Memory B cell (primary cell): Measurements from ENCODE around the gene MICALL2.

Experiments used
- ATAC-seq: fragments of 150-1000 bp; cut with Tn5 transposase; 2 replicates; pipeline ENCODE4 v1.10.0; 2021; ENCODE audit warnings: low read depth, mild to moderate bottlenecking, moderate library complexity
- DNase-seq, 2 donors: peaks; one replicate each; pipeline ENCODE4 v3.0.0; 2022; ENCODE audit warnings: low spot score in 2 of 2
- H3K27ac Mint-ChIP-seq: one replicate; pipeline ENCODE4 v1.8.0; 2022; ENCODE audit warnings: mild to moderate bottlenecking, moderate library complexity, mixed read lengths
- H3K27me3 Mint-ChIP-seq: one replicate; pipeline ENCODE4 v1.8.0; 2022; ENCODE audit warnings: mixed read lengths
- H3K36me3 Mint-ChIP-seq: one replicate; pipeline ENCODE4 v1.8.0; 2022; ENCODE audit warnings: mild to moderate bottlenecking, mixed read lengths
- H3K4me1 Mint-ChIP-seq: one replicate; pipeline ENCODE4 v1.8.0; 2022; ENCODE audit warnings: mixed read lengths
- H3K4me3 Mint-ChIP-seq: one replicate; pipeline ENCODE4 v1.8.0; 2022; ENCODE audit warnings: mild to moderate bottlenecking, moderate library complexity, mixed read lengths
- H3K9me3 Mint-ChIP-seq: one replicate; pipeline ENCODE4 v1.8.0; 2022; ENCODE audit warnings: mixed read lengths

MICALL2 gene

DNA sequence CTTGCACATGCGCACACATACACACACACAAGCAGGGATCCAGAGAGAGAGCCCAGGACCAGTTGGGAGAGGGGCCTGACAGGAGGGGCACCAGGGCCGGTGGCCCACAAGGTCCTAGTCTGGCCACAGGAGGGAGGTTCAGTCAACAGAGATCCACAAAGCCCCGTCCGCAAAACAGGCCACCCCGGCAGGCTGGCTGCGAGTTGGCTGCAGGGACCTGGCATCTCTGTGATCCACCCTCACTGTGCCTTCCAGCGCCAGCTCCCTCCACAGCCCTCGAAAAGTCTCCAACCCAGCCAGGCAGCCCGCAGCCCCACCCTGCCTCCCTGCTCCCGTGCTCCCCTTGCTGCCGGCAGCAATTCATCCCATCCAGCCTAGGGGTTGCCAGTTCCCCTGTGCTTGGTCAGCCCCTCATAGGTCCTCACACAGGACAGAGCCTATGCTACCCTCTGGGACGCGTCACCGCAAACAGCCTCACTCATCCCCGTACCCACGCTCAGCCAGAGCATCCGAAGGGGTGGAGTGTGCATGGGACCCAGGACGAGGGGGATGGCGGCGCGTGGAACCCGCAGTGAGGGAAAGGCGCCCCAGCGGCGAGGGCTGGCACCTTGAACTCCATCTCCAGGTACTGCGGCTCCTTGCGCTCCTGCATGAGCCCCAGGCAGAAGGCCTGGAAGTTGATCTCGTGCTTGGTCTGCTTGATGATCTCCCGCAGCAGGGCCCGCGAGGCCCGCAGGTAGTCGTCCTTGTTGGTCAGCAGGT is 37.4 kb upstream of the MICALL2 start:
- H3K4me1 Mint-ChIP-seq = peaks cover 1% of the 10 kb centered on the region
- no peaks in the 10 kb centered on the region for H3K9me3 Mint-ChIP-seq
- no peak for ATAC-seq
- DNase-seq = no peak
- H3K27me3 Mint-ChIP-seq = no peaks in the 10 kb centered on the region
- no peak overlapping the region for H3K27ac Mint-ChIP-seq
- H3K36me3 Mint-ChIP-seq = peaks cover 22% of the 10 kb centered on the region
- H3K4me3 Mint-ChIP-seq = no peak overlapping the region

- no peak for DNase-seq
- ATAC-seq = no peak
- H3K9me3 Mint-ChIP-seq = no peaks in the 10 kb centered on the region
- no peak overlapping the region for H3K27ac Mint-ChIP-seq
- H3K4me1 Mint-ChIP-seq = no peaks in the 10 kb centered on the region
- H3K36me3 Mint-ChIP-seq = peaks cover 21% of the 10 kb centered on the region
- H3K27me3 Mint-ChIP-seq = no peaks in the 10 kb centered on the region
- H3K4me3 Mint-ChIP-seq = no peak overlapping the region
Measured at GRCh38 chr7:1495564-1496242, 36.4 kb upstream of the MICALL2 start.

GRCh38 chr7:1494866-1495563 is 35.7 kb upstream of the MICALL2 start:
- H3K4me3 Mint-ChIP-seq = no peak overlapping the region
- peaks cover 17% of the 10 kb centered on the region for H3K36me3 Mint-ChIP-seq
- H3K9me3 Mint-ChIP-seq = no peaks in the 10 kb centered on the region
- DNase-seq (no peak), ATAC-seq (no peak)
- H3K27me3 Mint-ChIP-seq = no peaks in the 10 kb centered on the region
- H3K27ac Mint-ChIP-seq = no peak overlapping the region
- H3K4me1 Mint-ChIP-seq = no peaks in the 10 kb centered on the region

DNA sequence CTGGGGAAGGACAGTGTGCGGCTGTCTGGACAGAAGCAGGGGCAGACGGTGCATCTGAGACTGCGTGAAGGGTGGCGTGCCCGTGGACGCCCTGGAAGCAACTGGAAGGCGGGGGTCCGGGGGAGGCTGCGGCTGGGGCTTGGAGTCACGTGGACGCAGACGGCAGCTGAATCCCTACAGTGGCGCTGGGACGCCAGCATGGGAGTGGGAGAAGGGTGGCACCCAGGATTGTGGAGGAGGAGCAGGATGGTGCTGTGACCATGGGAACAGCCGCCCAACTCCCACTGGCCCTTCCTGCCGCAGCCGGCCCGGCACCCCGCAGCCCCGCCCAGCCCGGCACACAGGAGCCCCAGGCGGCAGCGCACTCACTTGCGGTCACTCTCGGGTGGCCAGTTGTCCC is 35.2 kb upstream of the MICALL2 start:
- Mint-ChIP-seq H3K4me1 (no peaks in the 10 kb centered on the region), H3K27ac (no peak overlapping the region), H3K27me3 (no peaks in the 10 kb centered on the region), H3K36me3 (peaks cover 18% of the 10 kb centered on the region), H3K9me3 (no peaks in the 10 kb centered on the region), H3K4me3 (no peak overlapping the region)
- no peak for ATAC-seq
- DNase-seq = no peak

DNA sequence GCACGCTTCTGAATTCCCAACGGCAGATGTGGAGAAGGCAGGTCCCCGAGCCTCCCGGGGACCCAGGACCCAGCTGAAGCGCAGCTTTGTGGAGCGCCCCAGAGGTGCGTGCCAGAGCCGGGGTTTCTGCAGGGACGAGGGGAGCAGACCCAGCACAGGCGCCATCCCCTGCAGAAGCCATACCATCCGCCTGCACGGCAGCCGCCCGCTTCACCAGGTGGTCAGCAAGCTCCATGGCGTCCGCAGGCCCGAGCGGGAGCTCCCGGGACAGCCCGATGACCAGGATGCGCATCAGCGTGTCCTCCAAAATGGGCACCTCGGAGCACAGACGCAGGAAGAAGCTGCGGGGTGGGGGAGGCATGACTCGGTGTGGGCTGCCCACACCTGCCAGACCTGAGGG is 34.3 kb upstream of the MICALL2 start:
- Mint-ChIP-seq H3K4me1 (no peaks in the 10 kb centered on the region), H3K36me3 (peaks cover 23% of the 10 kb centered on the region), H3K27ac (no peak overlapping the region), H3K4me3 (no peak overlapping the region), H3K27me3 (no peaks in the 10 kb centered on the region), H3K9me3 (no peaks in the 10 kb centered on the region)
- ATAC-seq (no peak), DNase-seq (no peak)

DNA sequence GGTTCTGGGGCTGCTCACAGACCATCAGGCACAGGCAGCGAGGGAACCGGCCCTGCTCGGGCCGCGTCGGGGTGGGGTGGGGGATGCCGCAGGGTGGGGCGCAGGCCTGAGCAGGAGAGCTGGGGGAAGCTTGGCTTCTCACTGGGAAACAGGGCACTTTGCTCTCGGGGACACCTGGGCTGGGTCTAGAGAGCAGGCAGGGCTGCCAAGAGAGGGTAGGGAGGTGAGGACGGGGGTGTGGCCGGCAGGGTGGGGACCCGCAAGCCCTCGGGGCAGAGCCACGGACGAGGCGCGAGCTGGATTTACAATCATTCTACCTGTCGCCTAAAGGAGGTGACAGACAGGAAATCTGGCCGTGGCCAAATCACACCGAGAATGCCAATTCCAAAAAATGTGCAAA is 33.9 kb upstream of the MICALL2 start:
- Mint-ChIP-seq H3K4me1 (no peaks in the 10 kb centered on the region), H3K27me3 (no peaks in the 10 kb centered on the region), H3K36me3 (peaks cover 27% of the 10 kb centered on the region), H3K9me3 (no peaks in the 10 kb centered on the region), H3K27ac (no peak overlapping the region), H3K4me3 (no peak overlapping the region)
- ATAC-seq (no peak), DNase-seq (no peak)

GRCh38 chr7:1492640-1493039 is 33.4 kb upstream of the MICALL2 start:
- Mint-ChIP-seq H3K4me1 (no peaks in the 10 kb centered on the region), H3K27me3 (no peaks in the 10 kb centered on the region), H3K27ac (no peak overlapping the region), H3K36me3 (peaks cover 28% of the 10 kb centered on the region), H3K9me3 (no peaks in the 10 kb centered on the region), H3K4me3 (no peak overlapping the region)
- DNase-seq = no peak
- ATAC-seq = no peak

DNA sequence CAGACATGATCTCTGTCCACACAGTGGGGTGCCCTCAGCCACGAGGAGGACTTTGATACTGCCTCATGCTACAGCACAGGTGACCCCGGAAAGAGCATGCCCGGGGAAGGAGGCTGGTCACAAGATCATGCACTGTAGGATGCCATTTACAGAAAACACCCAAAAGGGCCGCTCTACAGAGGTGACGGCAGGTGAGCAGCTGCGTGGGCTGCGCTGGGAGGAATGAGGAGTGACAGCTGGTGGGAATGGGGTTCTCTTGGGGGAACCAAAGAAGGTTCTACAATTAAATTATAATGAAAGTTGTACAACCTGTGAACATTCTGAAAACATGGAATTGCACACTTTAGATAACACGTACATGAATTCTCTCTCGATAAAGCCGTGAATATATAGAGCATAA is 33.0 kb upstream of the MICALL2 start:
- H3K36me3 Mint-ChIP-seq = peaks cover 28% of the 10 kb centered on the region
- no peaks in the 10 kb centered on the region for H3K27me3 Mint-ChIP-seq
- no peak overlapping the region for H3K27ac Mint-ChIP-seq
- ATAC-seq = no peak
- no peaks in the 10 kb centered on the region for H3K9me3 Mint-ChIP-seq
- DNase-seq = no peak
- H3K4me1 Mint-ChIP-seq = no peaks in the 10 kb centered on the region
- no peak overlapping the region for H3K4me3 Mint-ChIP-seq

DNA sequence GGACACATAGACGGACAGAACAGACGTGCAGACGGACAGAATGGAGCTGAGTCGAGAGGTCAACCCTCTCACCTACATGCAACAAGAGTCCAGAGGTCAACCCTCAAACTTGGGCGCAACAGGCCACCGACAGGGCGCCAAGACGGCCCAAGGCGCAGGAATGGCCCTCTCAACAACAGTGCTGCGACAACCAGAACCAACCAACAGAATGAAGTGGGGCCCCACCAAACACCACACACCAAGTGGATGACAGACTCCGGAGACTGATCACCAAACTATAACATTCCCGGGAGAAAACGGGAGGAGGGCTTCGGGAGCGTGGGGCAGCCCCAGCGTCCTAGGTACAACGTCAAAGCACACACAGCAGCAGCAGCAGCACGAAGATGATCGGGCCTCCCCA is 31.6 kb upstream of the MICALL2 start:
- no peaks in the 10 kb centered on the region for H3K27me3 Mint-ChIP-seq
- H3K4me1 Mint-ChIP-seq = no peaks in the 10 kb centered on the region
- ATAC-seq = no peak
- H3K4me3 Mint-ChIP-seq = no peak overlapping the region
- no peaks in the 10 kb centered on the region for H3K9me3 Mint-ChIP-seq
- H3K36me3 Mint-ChIP-seq = peaks cover 26% of the 10 kb centered on the region
- no peak overlapping the region for H3K27ac Mint-ChIP-seq
- DNase-seq = no peak

GRCh38 chr7:1489336-1489735 is 30.1 kb upstream of the MICALL2 start:
- H3K9me3 Mint-ChIP-seq = no peaks in the 10 kb centered on the region
- no peak for ATAC-seq
- H3K27ac Mint-ChIP-seq = no peak overlapping the region
- no peak overlapping the region for H3K4me3 Mint-ChIP-seq
- H3K36me3 Mint-ChIP-seq = peaks cover 30% of the 10 kb centered on the region
- H3K4me1 Mint-ChIP-seq = no peaks in the 10 kb centered on the region
- no peaks in the 10 kb centered on the region for H3K27me3 Mint-ChIP-seq
- DNase-seq = no peak

DNA sequence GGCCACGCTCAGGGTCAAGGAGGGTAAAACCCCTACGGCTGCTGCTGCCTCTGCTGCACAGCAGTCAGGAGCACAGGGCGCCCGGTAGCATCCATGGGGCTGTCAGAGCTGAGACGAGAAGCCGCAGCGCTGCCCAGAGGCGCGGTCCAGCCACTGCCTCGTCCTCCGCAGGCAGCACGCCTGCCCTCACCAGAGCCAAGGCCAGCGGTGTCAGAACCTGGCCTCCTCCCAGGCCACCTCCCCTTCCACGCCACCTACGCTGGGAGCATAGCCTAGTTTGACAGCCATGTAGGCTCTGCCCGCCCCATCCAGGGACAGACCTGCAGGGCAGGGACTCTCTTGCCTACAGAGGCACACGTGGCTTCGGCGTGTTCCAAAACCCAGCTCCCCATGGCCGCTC is 28.7 kb upstream of the MICALL2 start:
- DNase-seq = no peak
- Mint-ChIP-seq H3K9me3 (no peaks in the 10 kb centered on the region), H3K27ac (no peak overlapping the region), H3K27me3 (no peaks in the 10 kb centered on the region), H3K4me3 (no peak overlapping the region), H3K36me3 (peaks cover 33% of the 10 kb centered on the region), H3K4me1 (no peaks in the 10 kb centered on the region)
- ATAC-seq = no peak

- Mint-ChIP-seq H3K27me3 (no peaks in the 10 kb centered on the region), H3K9me3 (no peaks in the 10 kb centered on the region), H3K36me3 (peaks cover 32% of the 10 kb centered on the region), H3K4me1 (no peaks in the 10 kb centered on the region), H3K27ac (no peak overlapping the region), H3K4me3 (no peak overlapping the region)
- no peak for ATAC-seq
- DNase-seq = no peak
Measured at GRCh38 chr7:1487466-1487865, 28.2 kb upstream of the MICALL2 start.

DNA sequence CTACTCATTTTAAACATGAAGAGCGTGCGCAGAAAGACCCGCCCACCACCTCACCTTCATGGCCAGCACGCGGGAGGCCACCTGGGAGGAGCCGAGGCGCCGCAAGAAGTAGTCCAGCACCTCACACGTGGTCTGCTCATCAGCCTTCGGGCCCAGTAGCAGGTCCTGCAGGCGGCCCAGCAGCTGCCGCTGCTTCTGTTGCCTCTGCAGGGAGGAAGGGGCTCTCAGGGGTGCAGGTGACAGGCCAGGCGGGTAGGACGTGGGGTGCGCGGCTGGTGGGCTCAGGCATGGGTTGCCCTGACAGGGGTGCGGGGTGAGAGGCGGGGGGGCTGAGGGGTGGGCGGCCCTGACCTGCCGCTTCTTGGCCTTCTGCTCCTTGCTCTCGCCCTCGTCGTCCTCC is 27.3 kb upstream of the MICALL2 start:
- DNase-seq (no peak), ATAC-seq (no peak)
- no peaks in the 10 kb centered on the region for H3K9me3 Mint-ChIP-seq
- H3K27ac Mint-ChIP-seq = no peak overlapping the region
- no peaks in the 10 kb centered on the region for H3K27me3 Mint-ChIP-seq
- H3K4me3 Mint-ChIP-seq = no peak overlapping the region
- H3K4me1 Mint-ChIP-seq = no peaks in the 10 kb centered on the region
- H3K36me3 Mint-ChIP-seq = peaks cover 30% of the 10 kb centered on the region

DNA sequence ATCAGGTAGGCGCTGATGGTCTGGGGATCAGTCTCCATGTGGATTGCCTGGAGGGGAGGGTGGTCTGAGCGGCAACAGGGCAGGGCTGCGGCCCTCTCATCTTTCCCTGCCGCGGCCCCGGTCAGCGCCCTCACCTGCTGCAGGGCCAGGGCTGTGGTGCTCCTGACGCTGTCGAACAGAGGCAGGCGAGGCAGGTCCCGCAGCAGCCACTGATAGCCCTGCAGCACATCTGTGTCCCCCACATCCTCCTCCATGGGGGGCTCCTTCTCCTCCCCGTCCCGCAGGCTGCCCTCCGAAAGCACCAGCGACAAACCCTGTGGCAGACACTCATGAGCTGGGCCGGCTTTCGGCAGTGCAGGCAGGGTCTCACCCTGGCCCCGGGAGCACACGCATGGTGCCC is 25.9 kb upstream of the MICALL2 start:
- no peak overlapping the region for H3K27ac Mint-ChIP-seq
- H3K27me3 Mint-ChIP-seq = no peaks in the 10 kb centered on the region
- peaks cover 27% of the 10 kb centered on the region for H3K36me3 Mint-ChIP-seq
- no peaks in the 10 kb centered on the region for H3K4me1 Mint-ChIP-seq
- H3K9me3 Mint-ChIP-seq = no peaks in the 10 kb centered on the region
- DNase-seq (no peak), ATAC-seq (no peak)
- no peak overlapping the region for H3K4me3 Mint-ChIP-seq
